A549 (cell line): ENCODE measurements around the gene UBXN7. TPM values are rescaled to one million over a fixed set of nuclear protein-coding genes. Genes with fewer than 3 reads are reported as not detected.
A peak's percentile ranks its signal among the peaks of the same experiment; 100 is the strongest.
"Not testable (repeated sequence)": the region's sequence is repeated elsewhere in the genome, so short reads cannot be mapped to it uniquely, and the experiment has no call there.

Source experiments
- ATAC-seq, 2 experiments: fragments of 200-7000 bp in 1 of 2; fragments of >200 bp in 1 of 2; cut with Nextera tagmentation in 1 of 2; cut with Tn5 transposase in 1 of 2; 3 replicates each; pipeline versions ENCODE4 v1.8.0 to v1.9.1; 2018 to 2020; ENCODE audit warnings: mild to moderate bottlenecking in 1 of 2, moderate library complexity in 1 of 2
- CTCF ChIA-PET: fragments of 300-600 bp; sonication (Branson Sonifier 250); formaldehyde crosslinking; extraction: SDS; loops from one replicate; lab custom pipeline; 2021; ENCODE audit warnings: antibody characterized with exemption, inconsistent platforms; lab: Yijun Ruan, JAX
- POLR2A ChIA-PET: fragments of 350-600 bp; formaldehyde crosslinking; extraction: SDS; loops from one replicate; lab custom pipeline; 2021; ENCODE audit warnings: antibody characterized with exemption, inconsistent platforms; lab: Yijun Ruan, JAX
- DNase-seq, 2 experiments: peaks; one replicate each; pipeline versions ENCODE4 v3.0.0 to v3.0.0-alpha.2; 2011 to 2016; ENCODE audit warnings: low read depth in 1 of 2, low spot score in 1 of 2
- FAIRE-seq: peaks from 2 replicates; lab custom pipeline; 2011; peaks lifted over from hg19 to GRCh38; lab: Jason Lieb, UNC
- H3K27ac ChIP-seq, 2 experiments: fragments of >200 bp; sonication (Bioruptor Twin); formaldehyde crosslinking; 3 replicates each; pipeline ENCODE4 v1.5.1; 2016 to 2017
- H3K4me1 ChIP-seq: fragments of >200 bp; sonication (Bioruptor Twin); formaldehyde crosslinking; 3 replicates; pipeline ENCODE4 v1.6.1; 2016
- H3K4me2 ChIP-seq: fragments of >200 bp; sonication (Bioruptor Twin); formaldehyde crosslinking; 3 replicates; pipeline ENCODE4 v1.6.1; 2016
- H3K4me3 ChIP-seq: fragments of >200 bp; sonication (Bioruptor Twin); formaldehyde crosslinking; 3 replicates; pipeline ENCODE4 v1.5.1; 2016
- H3K9me3 ChIP-seq: fragments of >200 bp; sonication (Bioruptor Twin); formaldehyde crosslinking; 3 replicates; pipeline ENCODE4 v1.6.1; 2016
- CHD4 ChIP-seq: fragments of 200-600 bp; sonication (generic); IDR thresholded peaks from 2 replicates; pipeline ENCODE4 v1.6.1; 2016; ENCODE audit warnings: antibody characterized with exemption, mild to moderate bottlenecking, borderline replicate concordance
- ESRRA ChIP-seq: fragments of 150-350 bp; IDR thresholded peaks from 2 replicates; pipeline ENCODE4 v1.6.1; 2014; ENCODE audit warnings: mild to moderate bottlenecking, low read length, borderline replicate concordance
- HDAC2 ChIP-seq: fragments of 200-600 bp; sonication (generic); IDR thresholded peaks from 2 replicates; pipeline ENCODE4 v1.6.1; 2016
- HOXB5 ChIP-seq: fragments of 250-450 bp; sonication (Bioruptor Pico); IDR thresholded peaks from 2 replicates; pipeline ENCODE4 v1.5.0; 2020; ENCODE audit warnings: mild to moderate bottlenecking, moderate library complexity
- MAFK ChIP-seq: fragments of 450-650 bp; IDR thresholded peaks from 2 replicates; pipeline ENCODE4 v1.6.1; 2014; ENCODE audit not compliant: partially characterized antibody
- MAZ ChIP-seq: fragments of 150-350 bp; IDR thresholded peaks from 2 replicates; pipeline ENCODE4 v1.6.1; 2014; ENCODE audit warnings: antibody characterized with exemption, low read depth, low read length, borderline replicate concordance
- PHF8 ChIP-seq: fragments of 200-600 bp; sonication (generic); IDR thresholded peaks from 2 replicates; pipeline ENCODE4 v1.6.1; 2016; ENCODE audit warnings: low read depth, mild to moderate bottlenecking, antibody characterized with exemption, moderate library complexity, borderline replicate concordance
- POLR2A ChIP-seq: IDR thresholded peaks from 2 replicates; pipeline ENCODE4 v1.6.1; 2012; ENCODE audit warnings: mild to moderate bottlenecking, low read length
- REST ChIP-seq: fragments of 200-600 bp; sonication (generic); IDR thresholded peaks from 2 replicates; pipeline ENCODE4 v1.6.1; 2016; ENCODE audit warnings: antibody characterized with exemption, mild to moderate bottlenecking, moderate library complexity
- ZC3H11A ChIP-seq: fragments of 450-650 bp; IDR thresholded peaks from 2 replicates; pipeline ENCODE4 v1.6.1; 2014; ENCODE audit warnings: antibody characterized with exemption, mild to moderate bottlenecking
- ZFP36 ChIP-seq: fragments of 450-650 bp; IDR thresholded peaks from 2 replicates; pipeline ENCODE4 v1.6.1; 2014; ENCODE audit warnings: borderline replicate concordance; ENCODE audit not compliant: partially characterized antibody
- WGBS: methylation state at CpG from one replicate; pipeline ENCODE4 v1.1.6; 2017; ENCODE audit errors: missing lambda C conversion rate; 5-methylcytosine and 5-hydroxymethylcytosine counted together
- polyA plus RNA-seq, 4 experiments: library from polyadenylated mRNA; depleted of rRNA in 3 of 4; stranded (reverse); fragments of >200 nt; fragmentation: RNase III in 1 of 4; extraction: RNeasy Plus Mini Kit Qiagen cat#74134 plus additional on column Dnase treatment in 1 of 4; gene quantifications; 2 replicates in 3 of 4; 3 replicates in 1 of 4; pipeline ENCODE4 v1.2.3, GENCODE V29; 2011 to 2017
- TF ChIP-seq, protein P1 (sequence below): fragments of 450-650 bp; IDR thresholded peaks from 2 replicates; pipeline ENCODE4 v1.6.1; 2014; ENCODE audit warnings: antibody characterized with exemption
- TF ChIP-seq, protein P2 (sequence below): fragments of >200 bp; sonication (Bioruptor Twin); formaldehyde crosslinking; IDR thresholded peaks from 3 replicates; pipeline ENCODE4 v1.6.1; 2016
- TF ChIP-seq, protein P3 (sequence below): fragments of 150-350 bp; IDR thresholded peaks from 2 replicates; pipeline ENCODE4 v1.6.1; 2014; ENCODE audit warnings: low read depth, mild to moderate bottlenecking, low read length
- TF ChIP-seq, protein P4 (sequence below): fragments of 250-450 bp; sonication (Bioruptor Pico); IDR thresholded peaks from 2 replicates; pipeline ENCODE4 v1.5.0; 2020; ENCODE audit warnings: low read depth, mild to moderate bottlenecking, moderate library complexity

UBXN7 gene
- polyA plus RNA-seq, 2 of the 4 experiments (the other 2 are of a cell fraction): 7.9 to 14.5 TPM

DNA sequence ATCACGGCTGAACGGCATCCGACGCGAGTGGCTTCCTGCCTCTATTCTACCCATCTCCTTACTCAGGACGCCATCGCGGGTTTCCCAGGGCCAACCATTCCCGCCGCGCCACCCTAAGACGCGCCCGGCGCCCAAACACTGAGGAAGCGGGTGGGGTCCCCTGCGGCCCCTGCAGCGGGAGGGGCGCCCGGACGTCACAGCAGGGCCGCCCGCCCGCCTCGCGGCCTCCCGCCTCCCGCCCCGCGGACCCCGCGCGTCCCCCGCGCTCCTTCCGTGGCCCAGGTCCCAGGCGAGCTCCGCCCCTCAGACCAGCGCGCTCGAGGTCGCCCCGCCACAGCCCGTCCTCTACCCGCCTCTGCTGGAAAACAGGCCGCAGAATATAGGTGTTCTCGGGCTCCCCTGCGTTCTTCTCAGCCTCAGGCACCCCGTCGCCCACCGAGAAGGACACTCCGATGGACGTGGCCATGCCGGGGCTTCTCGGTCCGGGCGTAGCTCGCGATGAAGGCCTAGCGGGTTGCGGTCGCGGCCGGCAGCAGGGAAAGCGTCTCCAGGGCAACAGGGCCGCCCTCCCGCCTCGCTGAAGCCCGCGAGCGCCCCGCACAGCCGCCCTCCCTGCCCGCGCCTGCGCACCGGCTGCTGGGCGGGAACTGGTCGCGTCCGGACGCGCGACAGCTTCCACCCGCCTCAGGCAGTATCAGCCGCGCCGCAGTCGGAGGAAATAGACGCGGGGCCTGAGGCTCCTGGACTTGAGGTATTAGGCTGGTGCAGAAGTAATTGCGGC, 114.3 kb downstream of the UBXN7 start, which contains the start of gene DYNLT2B (continued):
- TF ChIP-seq CHD4 (no peak), PHF8 (peak; percentile 54; the same call in 1 of the 2 replicates), HOXB5 (CRISPR knock-in tag) (no peak), MAZ (no peak), ZC3H11A (no peak), ESRRA (no peak), REST (no peak)
- TF ChIP-seq, protein P1, sequence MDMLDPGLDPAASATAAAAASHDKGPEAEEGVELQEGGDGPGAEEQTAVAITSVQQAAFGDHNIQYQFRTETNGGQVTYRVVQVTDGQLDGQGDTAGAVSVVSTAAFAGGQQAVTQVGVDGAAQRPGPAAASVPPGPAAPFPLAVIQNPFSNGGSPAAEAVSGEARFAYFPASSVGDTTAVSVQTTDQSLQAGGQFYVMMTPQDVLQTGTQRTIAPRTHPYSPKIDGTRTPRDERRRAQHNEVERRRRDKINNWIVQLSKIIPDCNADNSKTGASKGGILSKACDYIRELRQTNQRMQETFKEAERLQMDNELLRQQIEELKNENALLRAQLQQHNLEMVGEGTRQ: no peak

- 22% methylated on average over 6 of the region's 17 CpGs for WGBS
- CTCF ChIA-PET: interaction anchor here (0.9 kb wide), 1 partner anchor 8 kb away, joined by 3 read pairs; no protein-coding TSS in a partner anchor
- not testable (repeated sequence) for H3K4me1 ChIP-seq, FAIRE-seq, H3K9me3 ChIP-seq, ATAC-seq
- POLR2A ChIA-PET: interaction anchor here (0.9 to 1.2 kb wide), 4 partner anchors 21 to 186 kb away, joined by 3 to 12 read pairs (median 3); partner anchors contain the start of genes RNF168, TM4SF19 and UBXN7
- DNase-seq: peak in 1 of 2 experiments; percentile 29
- peak overlapping the region; percentile 54 for H3K4me3 ChIP-seq
- peak overlapping the region; percentile 79 to 96 for H3K27ac ChIP-seq
- peak overlapping the region; percentile 77 for H3K4me2 ChIP-seq
These were observed 115.2 kb downstream of the UBXN7 start for GRCh38 chr3:196316799-196317686.

DNA sequence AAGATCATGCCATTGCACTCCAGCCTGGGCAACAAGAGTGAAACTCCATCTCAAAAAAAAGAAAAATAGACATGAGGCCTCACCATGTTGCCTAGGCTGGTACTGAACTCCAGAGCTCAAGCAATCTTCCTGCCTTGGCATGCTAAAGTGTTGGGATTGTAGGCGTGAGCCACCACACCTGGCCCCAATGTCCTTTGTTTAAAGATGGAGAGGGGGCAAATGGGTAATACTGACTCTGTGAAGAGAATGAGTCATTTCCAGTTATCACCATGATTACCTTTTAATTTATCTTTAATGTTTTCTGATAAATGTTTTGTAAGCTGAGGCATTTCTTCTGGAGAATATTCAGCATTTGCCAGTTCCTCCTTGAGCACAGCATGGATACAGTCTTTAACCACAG, 116.4 kb downstream of the UBXN7 start:
- ATAC-seq: no peak
- H3K4me3 ChIP-seq: no peak overlapping the region
- WGBS: 100% methylated on average over 1 of the region's 1 CpG
- no peak for FAIRE-seq
- no peaks in the 10 kb centered on the region for H3K9me3 ChIP-seq
- no peak overlapping the region for H3K4me2 ChIP-seq
- no peak for TF ChIP-seq ZFP36
- H3K4me1 ChIP-seq: peaks cover 5% of the 10 kb centered on the region; the same call in 1 of the 3 replicates
- ChIA-PET POLR2A (no interaction called here), CTCF (no interaction called here)
- DNase-seq: no peak
- H3K27ac ChIP-seq: no peak overlapping the region

DNA sequence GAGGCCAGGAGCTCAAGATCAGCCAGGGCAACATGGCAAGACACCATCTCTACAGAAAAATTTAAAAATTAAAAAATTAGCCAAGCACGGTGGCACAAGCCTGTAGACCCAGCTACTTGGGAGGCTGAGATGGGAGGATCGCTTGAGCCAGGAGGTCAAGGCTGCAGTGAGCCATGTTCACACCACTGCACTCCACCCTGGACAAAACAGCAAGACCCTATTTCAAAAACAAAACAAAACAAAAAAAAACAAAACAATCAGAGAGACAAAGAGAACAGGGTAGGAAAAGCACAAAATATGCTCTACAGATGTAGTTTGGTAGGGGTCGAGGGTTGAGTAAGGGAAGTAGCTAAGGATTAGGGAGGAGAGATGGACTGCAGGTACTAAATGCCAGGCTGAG, 117.6 kb downstream of the UBXN7 start:
- CTCF ChIA-PET: interaction anchor here (0.5 to 1.3 kb wide), 2 partner anchors 53 to 61 kb away, joined by 3 to 4 read pairs; no protein-coding TSS in a partner anchor
- WGBS: 89% methylated on average over 3 of the region's 3 CpGs
- TF ChIP-seq REST: no peak
- TF ChIP-seq, protein P2, sequence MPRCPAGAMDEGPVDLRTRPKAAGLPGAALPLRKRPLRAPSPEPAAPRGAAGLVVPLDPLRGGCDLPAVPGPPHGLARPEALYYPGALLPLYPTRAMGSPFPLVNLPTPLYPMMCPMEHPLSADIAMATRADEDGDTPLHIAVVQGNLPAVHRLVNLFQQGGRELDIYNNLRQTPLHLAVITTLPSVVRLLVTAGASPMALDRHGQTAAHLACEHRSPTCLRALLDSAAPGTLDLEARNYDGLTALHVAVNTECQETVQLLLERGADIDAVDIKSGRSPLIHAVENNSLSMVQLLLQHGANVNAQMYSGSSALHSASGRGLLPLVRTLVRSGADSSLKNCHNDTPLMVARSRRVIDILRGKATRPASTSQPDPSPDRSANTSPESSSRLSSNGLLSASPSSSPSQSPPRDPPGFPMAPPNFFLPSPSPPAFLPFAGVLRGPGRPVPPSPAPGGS: no peak
- TF ChIP-seq, protein P3, sequence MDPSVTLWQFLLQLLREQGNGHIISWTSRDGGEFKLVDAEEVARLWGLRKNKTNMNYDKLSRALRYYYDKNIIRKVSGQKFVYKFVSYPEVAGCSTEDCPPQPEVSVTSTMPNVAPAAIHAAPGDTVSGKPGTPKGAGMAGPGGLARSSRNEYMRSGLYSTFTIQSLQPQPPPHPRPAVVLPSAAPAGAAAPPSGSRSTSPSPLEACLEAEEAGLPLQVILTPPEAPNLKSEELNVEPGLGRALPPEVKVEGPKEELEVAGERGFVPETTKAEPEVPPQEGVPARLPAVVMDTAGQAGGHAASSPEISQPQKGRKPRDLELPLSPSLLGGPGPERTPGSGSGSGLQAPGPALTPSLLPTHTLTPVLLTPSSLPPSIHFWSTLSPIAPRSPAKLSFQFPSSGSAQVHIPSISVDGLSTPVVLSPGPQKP: no peak
- TF ChIP-seq HDAC2: no peak
- no peak for TF ChIP-seq MAFK
- TF ChIP-seq POLR2A: no peak
- TF ChIP-seq, protein P4, sequence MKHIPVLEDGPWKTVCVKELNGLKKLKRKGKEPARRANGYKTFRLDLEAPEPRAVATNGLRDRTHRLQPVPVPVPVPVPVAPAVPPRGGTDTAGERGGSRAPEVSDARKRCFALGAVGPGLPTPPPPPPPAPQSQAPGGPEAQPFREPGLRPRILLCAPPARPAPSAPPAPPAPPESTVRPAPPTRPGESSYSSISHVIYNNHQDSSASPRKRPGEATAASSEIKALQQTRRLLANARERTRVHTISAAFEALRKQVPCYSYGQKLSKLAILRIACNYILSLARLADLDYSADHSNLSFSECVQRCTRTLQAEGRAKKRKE (CRISPR knock-in tag): no peak

More for the DNA sequence above, 117.6 kb downstream of the UBXN7 start:
- Histone ChIP-seq H3K4me2 (no peak overlapping the region), H3K9me3 (no peaks in the 10 kb centered on the region), H3K4me1 (peaks cover 5% of the 10 kb centered on the region; the same call in 1 of the 3 replicates), H3K27ac (no peak overlapping the region), H3K4me3 (no peak overlapping the region)
- FAIRE-seq (no peak), ATAC-seq (no peak), DNase-seq (no peak)
- POLR2A ChIA-PET: no interaction called here
